KG1 (cell line): ENCODE results near the gene RFT1.

Experiments
- DNase-seq: peaks from one replicate; lab custom pipeline; 2025; lab: John Stamatoyannopoulos, UW

Gene RFT1

DNA sequence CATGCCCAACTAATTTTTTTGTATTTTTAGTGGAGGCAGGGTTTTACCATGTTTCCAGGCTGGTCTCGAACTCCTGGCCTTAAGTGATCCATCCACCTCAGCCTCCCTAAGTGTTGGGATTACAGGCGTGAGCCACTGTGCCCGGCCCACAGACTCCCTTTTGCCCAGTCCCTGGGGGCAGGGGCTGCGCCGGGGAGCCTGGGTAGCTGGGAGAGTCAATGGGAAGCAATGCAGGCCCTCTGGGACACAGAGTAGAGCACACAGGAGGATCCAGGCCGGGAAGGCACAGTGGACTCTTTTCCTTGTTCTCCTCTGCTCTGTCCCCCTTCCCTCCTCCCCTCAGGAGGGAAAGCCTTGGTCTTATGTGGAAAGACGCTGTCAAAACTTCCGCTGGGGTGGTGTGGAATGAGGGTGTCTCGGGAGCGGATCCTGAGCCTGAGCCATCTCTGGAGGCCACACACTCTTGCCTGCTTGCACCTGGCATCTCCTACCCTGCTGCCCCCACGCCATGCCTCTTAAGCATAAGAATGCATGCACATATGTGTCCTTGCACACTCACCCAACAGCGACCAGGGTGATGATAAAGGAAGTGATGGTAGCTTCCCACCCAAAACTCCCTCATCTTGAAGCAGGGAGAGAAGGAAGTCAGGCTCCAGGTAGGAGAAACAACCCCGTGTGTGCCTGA lies 18.9 kb upstream of the RFT1 start:
- no peak for DNase-seq

DNA sequence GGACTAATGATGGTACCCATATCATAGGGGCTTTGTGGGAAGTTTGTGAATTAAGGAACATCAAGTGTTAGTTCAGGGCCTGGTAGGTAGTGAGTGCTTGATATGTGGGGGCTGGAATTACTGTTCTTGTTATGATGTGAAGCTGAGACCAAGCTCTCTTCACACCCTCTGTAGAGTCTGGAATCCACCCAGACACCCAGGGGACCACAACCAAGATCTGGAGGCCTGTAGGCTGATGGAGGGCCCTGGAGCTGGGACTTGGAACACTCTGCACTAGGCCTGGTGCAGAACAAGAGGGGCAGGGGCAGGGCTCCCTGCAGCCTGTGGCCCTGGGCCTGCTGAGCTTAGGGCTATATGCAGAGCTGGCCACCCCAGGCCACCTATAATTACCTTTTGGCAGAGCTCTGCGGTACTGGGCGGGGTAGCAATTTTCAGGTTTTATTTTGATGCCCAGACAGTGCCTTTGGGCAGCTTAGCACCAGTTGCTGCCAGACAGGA lies 17.7 kb upstream of the RFT1 start:
- no peak for DNase-seq

- no peak for DNase-seq
Measured at GRCh38 chr3:53147151-53147902, 17.1 kb upstream of the RFT1 start.

DNA sequence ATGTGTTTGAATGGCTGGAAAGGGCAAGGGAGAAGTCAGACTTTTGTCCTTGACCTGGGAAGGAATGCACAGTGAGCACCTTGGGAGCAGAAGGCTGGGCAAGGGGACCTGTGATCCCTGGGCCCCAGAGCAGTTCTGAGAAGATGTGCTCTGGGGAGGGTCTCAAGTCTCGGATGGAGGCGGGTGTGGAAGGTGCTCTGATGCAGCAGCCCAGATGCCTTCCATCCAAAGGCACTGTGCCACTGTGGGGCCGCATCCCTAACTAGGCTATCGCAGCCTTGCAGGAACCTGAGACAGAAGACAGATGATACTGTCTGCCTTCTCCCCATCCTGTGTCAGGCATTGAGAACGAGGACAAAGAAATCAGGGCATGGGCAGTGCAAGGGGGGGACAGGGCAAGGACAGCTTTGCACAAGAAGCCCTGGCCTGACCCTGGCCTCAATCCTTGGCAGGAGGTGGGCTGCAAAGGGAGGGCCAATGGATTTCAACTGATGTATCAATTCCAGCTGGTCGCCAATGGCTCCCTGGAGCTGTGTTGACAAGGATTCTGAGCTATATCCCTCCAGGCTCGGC lies 16.2 kb upstream of the RFT1 start:
- no peak for DNase-seq

DNA sequence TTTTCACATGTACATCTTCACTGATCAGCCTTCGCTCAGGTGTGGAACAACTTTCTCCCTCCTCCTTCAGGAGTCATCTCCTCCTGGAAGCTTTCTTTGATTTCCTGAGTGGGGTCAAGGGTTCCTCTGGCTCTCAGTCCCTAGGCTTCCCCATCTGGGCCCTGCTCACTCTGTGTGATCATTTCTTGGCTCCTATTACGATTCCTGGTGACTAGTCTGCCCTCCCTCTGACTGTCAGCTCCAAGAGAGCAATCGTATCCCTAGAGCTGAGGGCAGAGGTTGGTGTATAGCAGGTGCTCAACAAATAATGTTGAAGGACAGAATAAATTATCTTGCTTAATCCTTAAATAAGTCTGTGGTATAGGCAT lies 15.5 kb upstream of the RFT1 start:
- no peak for DNase-seq

DNA sequence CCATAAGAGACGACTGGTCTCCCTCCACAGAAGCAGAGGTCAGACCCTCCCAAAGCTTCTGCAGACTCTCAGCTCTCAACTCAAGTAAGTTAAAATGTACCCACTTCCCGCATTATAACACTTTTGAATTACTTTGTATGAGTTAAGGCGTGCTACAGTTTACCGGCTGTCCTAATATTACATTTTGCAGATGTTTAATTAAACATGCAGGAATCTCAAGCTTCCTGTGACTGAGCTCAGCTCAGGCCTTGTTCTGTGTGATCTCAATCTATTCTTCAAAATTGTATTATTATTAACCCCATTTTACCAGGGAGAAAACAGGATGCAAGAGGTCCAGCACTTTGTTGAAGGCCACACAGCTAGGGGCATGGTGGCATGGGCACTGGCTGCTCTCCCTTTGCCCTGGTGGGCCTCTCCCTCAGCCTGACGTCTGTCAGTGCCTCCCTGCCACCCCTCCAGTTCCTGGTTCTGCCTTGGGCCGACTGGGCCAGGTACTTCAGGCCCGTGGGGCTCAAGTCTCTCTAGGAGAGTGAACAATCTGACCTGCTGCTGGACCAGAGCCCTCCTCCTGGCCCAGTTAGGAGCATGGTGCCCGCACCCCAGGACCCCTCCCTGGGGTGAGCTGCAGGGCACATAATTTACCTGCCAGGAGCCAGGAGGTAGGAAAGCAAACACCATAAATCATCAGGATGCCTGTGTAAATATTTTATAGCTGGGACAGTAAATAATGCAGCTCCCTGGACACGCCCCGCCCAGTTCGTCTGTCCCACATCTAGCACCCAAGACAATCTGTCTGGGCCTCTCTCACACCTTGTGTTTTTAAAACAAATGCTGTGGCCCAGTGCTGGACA lies 14.9 kb upstream of the RFT1 start:
- no peak for DNase-seq

DNA sequence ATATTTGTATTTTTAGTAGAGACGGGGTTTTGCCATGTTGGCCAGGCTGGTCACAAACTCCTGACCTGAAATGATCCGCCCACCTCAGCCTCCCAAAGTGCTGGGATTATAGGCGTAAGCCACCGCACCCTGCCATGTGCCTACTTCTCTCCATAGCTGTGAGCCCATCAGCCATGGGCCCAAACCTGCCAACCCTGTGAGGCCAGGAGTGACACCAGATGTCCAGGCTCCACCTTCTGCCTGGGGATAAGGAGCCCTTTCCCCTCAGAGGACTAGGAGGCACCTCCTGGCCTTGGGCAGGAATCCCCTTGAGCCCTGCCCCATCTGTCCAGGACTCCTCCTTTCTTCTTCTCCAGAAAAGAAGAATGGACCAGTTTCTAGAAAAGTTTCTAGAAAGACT lies 14.2 kb upstream of the RFT1 start:
- no peak for DNase-seq

- DNase-seq, result peak; percentile 6
Measured at GRCh38 chr3:53142986-53143385, 12.8 kb upstream of the RFT1 start.

DNA sequence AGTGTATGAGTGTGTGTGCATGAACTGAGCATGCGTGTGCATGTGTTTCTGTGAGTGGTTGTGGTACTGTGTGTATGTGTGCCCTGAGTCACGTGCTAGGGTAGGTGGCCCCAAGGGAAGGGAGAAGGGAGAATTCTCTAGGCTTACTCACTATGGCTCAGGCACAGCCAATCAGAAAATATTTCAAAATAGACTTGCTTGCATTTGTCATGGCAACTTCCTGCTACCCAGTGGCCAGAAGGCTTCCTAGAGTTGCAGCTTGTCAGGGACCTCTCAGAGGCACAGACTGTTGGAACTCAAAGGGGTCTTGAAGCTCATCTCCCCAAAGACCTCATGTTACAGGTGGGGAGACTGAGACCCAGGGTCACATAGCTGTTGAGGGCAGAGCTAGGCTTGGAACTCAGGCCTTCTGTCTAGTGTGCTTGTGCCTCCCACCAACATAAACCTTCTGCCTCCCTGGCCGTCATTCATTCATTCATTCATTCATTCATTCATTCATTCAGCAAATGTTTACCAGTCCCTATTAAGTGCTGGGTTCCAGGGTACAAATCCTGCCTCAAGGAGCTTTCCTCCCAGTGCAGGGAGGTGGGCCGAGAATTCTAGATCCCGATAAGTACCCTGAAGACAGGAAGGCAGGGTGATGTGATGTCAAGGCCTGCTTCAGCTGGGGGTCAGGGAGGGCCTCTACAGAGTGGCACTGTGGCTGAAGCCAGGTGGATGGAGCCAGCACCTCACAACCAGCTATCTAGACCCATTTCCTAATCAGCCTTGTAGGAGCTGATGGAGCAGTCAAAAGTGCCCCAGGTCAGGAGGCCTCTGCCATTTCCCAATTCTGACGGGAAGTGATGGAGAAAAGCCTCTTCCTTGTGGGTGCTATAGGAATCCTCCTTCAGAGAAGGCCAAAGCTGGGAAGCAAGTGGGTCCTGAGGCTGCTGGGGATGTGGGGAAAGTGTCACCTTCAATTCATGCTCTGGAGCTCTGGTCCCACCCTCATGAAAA lies 10.9 kb upstream of the RFT1 start:
- no peak for DNase-seq

DNA sequence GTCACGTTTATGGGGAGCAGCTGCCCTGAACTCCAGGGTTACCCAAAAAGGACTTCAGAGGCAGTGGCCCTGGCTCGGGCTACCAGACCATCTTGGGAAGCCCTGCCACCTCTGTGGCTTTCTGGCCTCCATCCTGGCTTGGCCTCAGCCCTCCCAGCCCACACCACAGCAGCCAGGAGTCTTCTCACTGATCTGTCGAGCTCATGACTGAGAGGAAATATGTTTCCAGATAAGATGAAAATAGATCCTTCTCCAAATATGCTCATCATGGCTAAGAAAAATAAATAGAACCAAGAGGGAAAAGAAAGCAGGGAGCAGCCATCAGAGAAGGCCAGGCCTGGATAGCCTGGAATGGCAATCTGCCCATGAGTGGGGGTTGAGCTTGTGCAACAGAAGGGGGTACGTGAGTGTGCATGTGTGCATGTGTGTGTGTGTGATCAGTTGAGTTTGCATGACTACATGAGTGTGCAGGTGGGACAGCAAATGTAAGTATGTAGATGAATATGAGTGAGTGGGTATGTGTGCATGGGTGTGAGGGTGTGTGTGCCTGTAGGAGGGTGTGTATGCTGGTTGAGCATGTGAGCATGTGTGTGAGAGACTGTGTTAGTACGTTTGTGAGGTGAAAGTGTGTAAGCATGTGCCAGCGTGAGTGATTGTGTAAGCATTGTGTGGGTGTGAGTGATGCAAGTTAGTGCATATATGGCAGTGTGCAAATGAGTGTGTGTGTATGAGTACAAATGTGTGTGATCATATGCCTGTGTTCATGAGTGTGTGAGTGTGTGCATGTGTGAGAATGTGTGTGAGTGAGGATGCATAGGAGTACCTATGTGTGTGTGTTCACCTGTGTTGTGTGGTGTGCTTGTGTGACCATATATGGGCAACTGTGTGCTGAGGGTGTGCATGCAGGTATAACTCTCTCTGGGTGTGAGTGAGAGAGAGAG lies 9.9 kb upstream of the RFT1 start:
- DNase-seq, result no peak

DNA sequence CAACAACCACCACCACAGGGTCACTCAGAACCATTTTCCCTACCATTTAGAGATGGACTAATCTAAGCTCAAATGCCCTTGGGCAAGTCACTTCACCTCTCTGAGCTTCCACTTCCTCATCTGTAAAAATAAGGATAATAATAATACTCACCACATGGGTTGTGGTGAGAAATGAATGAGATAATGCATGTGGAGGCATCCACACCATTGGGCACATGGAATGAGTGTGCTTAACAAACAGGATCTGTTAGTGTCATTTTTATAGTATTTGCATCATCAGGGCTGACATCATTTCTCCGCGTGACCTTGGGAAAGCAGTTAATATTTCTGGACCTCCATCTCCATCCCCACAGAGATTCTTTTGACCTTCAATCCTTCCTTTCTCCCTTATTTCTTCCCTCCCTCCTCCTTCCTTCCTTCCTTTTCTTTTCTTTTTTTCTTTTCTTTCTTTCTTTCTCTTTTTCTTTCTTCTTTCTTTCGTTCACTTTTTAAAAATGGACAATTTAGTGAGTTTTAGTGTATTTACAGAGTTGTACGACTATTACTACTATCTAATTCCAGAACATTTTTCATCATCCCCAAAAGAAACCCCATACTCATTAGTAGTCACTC lies 7.7 kb upstream of the RFT1 start:
- no peak for DNase-seq

DNA sequence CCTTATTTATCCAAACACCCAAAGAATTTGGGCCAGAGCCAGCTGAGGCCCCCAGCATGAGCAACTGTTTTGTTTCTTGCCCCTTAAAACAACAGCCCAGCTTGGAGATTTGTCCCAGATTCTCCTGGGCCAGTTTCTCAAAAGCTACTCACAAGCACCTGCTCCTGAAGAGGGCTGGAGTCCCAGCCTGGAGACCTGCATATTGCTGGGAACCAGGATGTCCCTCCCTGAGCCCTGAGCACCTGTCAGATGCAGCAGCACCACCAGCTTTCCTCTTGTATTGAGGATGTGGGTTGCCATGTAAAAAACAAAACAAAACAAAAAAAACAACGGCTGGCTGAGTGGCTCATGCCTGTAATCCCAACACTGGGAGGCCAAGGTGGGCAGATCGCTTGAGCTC lies 7.0 kb upstream of the RFT1 start:
- no peak for DNase-seq

- DNase-seq, result peak; percentile 24
Measured at GRCh38 chr3:53134631-53135232, 4.5 kb upstream of the RFT1 start.

GRCh38 chr3:53132347-53132746 lies 2.1 kb upstream of the RFT1 start:
- DNase-seq, result no peak

DNA sequence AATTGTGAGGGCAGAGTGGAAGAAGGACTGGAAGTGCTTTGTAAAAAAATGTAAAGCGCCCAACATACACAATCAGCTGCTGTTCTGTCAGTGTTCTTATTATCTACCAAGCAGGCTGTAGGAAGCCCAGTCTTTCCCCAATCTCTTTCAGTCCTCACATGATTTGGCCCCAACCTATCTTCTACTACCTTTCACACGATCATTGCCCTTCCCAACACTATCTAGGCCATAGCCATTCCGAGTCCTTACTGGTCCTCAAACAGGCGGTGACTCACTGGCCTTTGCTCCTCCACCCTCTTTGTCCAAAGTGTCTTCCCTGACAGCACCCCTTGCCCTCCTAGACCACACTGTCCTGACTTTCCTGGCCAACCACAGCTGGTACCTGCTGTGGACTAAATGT lies 861 bp upstream of the RFT1 start:
- DNase-seq, result no peak

DNA sequence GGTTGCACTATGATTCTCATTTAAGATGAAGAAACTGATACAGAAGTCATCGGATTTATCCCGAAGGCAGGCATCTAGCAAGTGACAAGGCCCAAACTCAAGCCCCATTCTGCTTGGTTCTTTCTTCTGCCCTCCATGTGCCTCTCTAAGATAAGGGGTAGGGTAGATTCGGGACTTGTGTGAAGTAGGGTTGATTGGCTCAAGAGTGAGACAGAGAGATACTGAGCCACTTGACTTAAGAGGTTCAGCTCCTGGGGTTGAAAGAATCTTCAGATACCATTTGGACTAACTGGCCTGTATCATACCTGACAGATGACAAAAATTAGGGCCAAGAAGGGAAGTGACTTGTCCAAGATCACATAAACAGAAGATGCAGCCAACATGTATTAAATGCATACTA lies 891 bp downstream of the RFT1 start:
- no peak for DNase-seq

DNA sequence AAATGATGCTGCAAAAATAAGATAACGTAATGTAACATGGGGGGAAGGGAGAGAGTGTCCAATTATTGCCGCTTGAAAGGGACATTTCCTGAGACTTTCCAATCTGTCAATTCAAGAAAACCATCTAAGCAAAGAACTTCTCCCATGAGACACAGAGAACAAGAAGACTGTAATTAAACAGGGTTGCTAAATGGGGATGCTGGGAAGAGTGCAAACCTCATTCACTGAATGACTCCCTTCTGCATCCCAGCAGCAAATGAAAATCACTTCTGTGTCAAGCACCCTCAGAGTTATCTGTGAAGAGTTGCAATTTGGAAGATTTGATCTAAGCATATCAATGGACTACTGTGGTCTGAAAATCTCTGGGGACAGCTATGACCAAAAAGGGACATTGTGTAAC lies 3.6 kb downstream of the RFT1 start:
- no peak for DNase-seq

GRCh38 chr3:53123953-53124352 lies 6.3 kb downstream of the RFT1 start:
- no peak for DNase-seq

GRCh38 chr3:53123510-53123909 lies 6.7 kb downstream of the RFT1 start:
- DNase-seq, result no peak
